A673 (cell line): Measurements from ENCODE around the gene CRACDL.

ENCODE experiments used
- EZH2 ChIP-seq: fragments of 200-600 bp; sonication (generic); IDR thresholded peaks from 2 replicates; pipeline ENCODE4 v1.6.1; 2017; ENCODE audit warnings: borderline replicate concordance, low read depth, mild to moderate bottlenecking, mixed read lengths, antibody characterized with exemption, low read length; ENCODE audit not compliant: poor library complexity, severe bottlenecking
- TF ChIP-seq, protein P1 (sequence below): fragments of 300-800, 200-600 bp; sonication (generic); conservative IDR thresholded peaks from 2 replicates; pipeline ENCODE4 v1.5.1; 2017; ENCODE audit warnings: low read depth, mild to moderate bottlenecking, antibody characterized with exemption, low read length, moderate library complexity, mixed read lengths

- TF ChIP-seq, protein P1, sequence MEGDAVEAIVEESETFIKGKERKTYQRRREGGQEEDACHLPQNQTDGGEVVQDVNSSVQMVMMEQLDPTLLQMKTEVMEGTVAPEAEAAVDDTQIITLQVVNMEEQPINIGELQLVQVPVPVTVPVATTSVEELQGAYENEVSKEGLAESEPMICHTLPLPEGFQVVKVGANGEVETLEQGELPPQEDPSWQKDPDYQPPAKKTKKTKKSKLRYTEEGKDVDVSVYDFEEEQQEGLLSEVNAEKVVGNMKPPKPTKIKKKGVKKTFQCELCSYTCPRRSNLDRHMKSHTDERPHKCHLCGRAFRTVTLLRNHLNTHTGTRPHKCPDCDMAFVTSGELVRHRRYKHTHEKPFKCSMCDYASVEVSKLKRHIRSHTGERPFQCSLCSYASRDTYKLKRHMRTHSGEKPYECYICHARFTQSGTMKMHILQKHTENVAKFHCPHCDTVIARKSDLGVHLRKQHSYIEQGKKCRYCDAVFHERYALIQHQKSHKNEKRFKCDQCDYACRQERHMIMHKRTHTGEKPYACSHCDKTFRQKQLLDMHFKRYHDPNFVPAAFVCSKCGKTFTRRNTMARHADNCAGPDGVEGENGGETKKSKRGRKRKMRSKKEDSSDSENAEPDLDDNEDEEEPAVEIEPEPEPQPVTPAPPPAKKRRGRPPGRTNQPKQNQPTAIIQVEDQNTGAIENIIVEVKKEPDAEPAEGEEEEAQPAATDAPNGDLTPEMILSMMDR = no peak
- no peak for TF ChIP-seq EZH2
Measured at GRCh38 chr2:98763209-98763951, 172.6 kb downstream of the CRACDL start.
